ENCODE data around the gene ADORA1. TPM values are rescaled to one million over a fixed set of nuclear protein-coding genes. Genes with fewer than 3 reads are reported as not detected.

ADORA1 gene
- polyA plus RNA-seq, 3 donors: 0.13 to 1.1 TPM; not detected in 1

DNA sequence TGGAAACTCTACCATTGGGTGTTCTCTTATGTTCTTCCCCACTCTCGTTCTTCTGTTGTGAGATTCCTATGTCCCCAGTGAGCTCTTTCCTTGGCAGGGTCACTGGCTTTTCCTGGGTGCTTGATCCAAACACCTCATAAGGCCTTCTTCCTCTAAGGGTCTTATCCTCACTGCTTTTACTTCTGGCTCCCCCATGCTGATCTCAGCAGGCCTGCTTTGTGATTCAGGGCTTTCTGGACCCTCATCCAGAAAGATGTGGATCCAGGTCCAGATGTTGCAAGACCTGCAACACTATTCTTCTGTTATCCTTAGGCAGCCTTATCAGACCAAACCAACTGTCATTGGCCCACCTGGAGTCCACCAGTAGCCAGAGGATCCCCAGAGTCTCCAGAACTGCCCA, 30.5 kb upstream of the ADORA1 start:
- Histone ChIP-seq H3K27me3 (ENCODE audit: control insufficient read depth in 2 of 2, insufficient read depth in 2 of 2, low read length in 2 of 2) (no peaks in the 10 kb centered on the region), H3K9ac (ENCODE audit: insufficient read depth, low read length, poor library complexity, severe bottlenecking) (no peak overlapping the region), H2AFZ (ENCODE audit: insufficient read depth, low read depth, low read length, poor library complexity, severe bottlenecking) (no peak overlapping the region), H3K4me1 (ENCODE audit: control insufficient read depth in 1 of 2, insufficient read depth in 2 of 2, low read length in 2 of 2) (no peaks in the 10 kb centered on the region), H3K9me3 (replicated peaks in 1 of 2; ENCODE audit: control insufficient read depth in 1 of 2, insufficient read depth in 1 of 2, low read length in 2 of 2) (peaks cover 13 to 26% of the 10 kb centered on the region in 2 donors), H3K4me2 (replicated peaks; ENCODE audit: extremely low read depth, low read length, poor library complexity, severe bottlenecking) (no peak overlapping the region), H4K20me1 (ENCODE audit: insufficient read depth, low read length) (no peaks in the 10 kb centered on the region), H3K27ac (ENCODE audit: low read depth in 1 of 2, low read length in 2 of 2) (no peak overlapping the region), H3K79me2 (ENCODE audit: insufficient read depth, low read length) (no peaks in the 10 kb centered on the region), H3K36me3 (replicated peaks in 1 of 2; ENCODE audit: control insufficient read depth in 1 of 2, insufficient read depth in 2 of 2, low read length in 2 of 2) (no peaks in the 10 kb centered on the region), H3K4me3 (replicated peaks in 1 of 3; ENCODE audit: low read depth in 2 of 3, low read length in 3 of 3) (no peak overlapping the region)
- H3K27me3 Mint-ChIP-seq (ENCODE audit: low read depth in 3 of 3): peaks cover 7 to 18% (median 8%) of the 10 kb centered on the region in 3 donors
- no peak overlapping the region for H3K27ac Mint-ChIP-seq
- TF ChIP-seq, protein P1, sequence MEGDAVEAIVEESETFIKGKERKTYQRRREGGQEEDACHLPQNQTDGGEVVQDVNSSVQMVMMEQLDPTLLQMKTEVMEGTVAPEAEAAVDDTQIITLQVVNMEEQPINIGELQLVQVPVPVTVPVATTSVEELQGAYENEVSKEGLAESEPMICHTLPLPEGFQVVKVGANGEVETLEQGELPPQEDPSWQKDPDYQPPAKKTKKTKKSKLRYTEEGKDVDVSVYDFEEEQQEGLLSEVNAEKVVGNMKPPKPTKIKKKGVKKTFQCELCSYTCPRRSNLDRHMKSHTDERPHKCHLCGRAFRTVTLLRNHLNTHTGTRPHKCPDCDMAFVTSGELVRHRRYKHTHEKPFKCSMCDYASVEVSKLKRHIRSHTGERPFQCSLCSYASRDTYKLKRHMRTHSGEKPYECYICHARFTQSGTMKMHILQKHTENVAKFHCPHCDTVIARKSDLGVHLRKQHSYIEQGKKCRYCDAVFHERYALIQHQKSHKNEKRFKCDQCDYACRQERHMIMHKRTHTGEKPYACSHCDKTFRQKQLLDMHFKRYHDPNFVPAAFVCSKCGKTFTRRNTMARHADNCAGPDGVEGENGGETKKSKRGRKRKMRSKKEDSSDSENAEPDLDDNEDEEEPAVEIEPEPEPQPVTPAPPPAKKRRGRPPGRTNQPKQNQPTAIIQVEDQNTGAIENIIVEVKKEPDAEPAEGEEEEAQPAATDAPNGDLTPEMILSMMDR (IDR thresholded peaks at IDR 0.05): no peak
- no peak for DNase-seq
- no peaks in the 10 kb centered on the region for H3K36me3 Mint-ChIP-seq
- WGBS (ENCODE audit: insufficient coverage): 100% methylated on average over 1 of the region's 1 CpG
- no peak overlapping the region for H3K4me3 Mint-ChIP-seq
- H3K4me1 Mint-ChIP-seq: peaks cover 8% of the 10 kb centered on the region
- H3K9me3 Mint-ChIP-seq: peaks cover 28 to 41% (median 34%) of the 10 kb centered on the region in 7 donors
- intact Hi-C loops (cut with micrococcal nuclease): no loop called here

DNA sequence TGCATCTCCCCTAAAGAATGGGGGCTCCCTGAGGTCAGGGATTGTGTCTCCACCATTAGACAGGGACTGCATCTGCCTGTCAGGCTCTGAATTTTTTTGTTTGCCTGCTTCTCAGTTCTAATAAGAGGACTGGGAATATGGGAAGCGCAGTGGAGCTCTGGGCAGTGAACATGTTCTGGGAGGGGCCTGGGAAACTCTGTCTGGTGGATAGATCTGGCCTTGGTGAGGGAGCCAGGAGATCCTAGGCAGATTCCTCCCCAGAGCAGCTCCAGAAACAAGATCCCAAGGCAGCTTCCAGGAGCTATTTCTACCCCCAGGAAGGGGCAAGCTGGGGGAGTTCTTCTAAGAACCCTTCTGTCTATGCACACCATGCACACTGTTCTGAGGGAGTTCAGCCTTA, 29.1 kb upstream of the ADORA1 start:
- Histone ChIP-seq H4K20me1 (ENCODE audit: insufficient read depth, low read length) (no peaks in the 10 kb centered on the region), H3K36me3 (replicated peaks in 1 of 2; ENCODE audit: control insufficient read depth in 1 of 2, insufficient read depth in 2 of 2, low read length in 2 of 2) (no peaks in the 10 kb centered on the region), H3K79me2 (ENCODE audit: insufficient read depth, low read length) (no peaks in the 10 kb centered on the region), H3K27me3 (ENCODE audit: control insufficient read depth in 2 of 2, insufficient read depth in 2 of 2, low read length in 2 of 2) (no peaks in the 10 kb centered on the region), H3K9ac (ENCODE audit: insufficient read depth, low read length, poor library complexity, severe bottlenecking) (no peak overlapping the region), H2AFZ (ENCODE audit: insufficient read depth, low read depth, low read length, poor library complexity, severe bottlenecking) (no peak overlapping the region), H3K4me2 (replicated peaks; ENCODE audit: extremely low read depth, low read length, poor library complexity, severe bottlenecking) (no peak overlapping the region), H3K9me3 (replicated peaks in 1 of 2; ENCODE audit: control insufficient read depth in 1 of 2, insufficient read depth in 1 of 2, low read length in 2 of 2) (peaks cover 13 to 26% of the 10 kb centered on the region in 2 donors), H3K27ac (ENCODE audit: low read depth in 1 of 2, low read length in 2 of 2) (no peak overlapping the region), H3K4me3 (replicated peaks in 1 of 3; ENCODE audit: low read depth in 2 of 3, low read length in 3 of 3) (no peak overlapping the region), H3K4me1 (ENCODE audit: control insufficient read depth in 1 of 2, insufficient read depth in 2 of 2, low read length in 2 of 2) (peaks cover 0 to 3% of the 10 kb centered on the region in 2 donors)
- TF ChIP-seq, protein P1 (IDR thresholded peaks at IDR 0.05): no peak
- Mint-ChIP-seq H3K27me3 (ENCODE audit: low read depth in 3 of 3) (peaks cover 3 to 12% (median 6%) of the 10 kb centered on the region in 3 donors), H3K4me3 (peak overlapping the region in 1 of 2 donors; percentile 22), H3K4me1 (peaks cover 20% of the 10 kb centered on the region), H3K27ac (no peak overlapping the region), H3K36me3 (no peaks in the 10 kb centered on the region), H3K9me3 (peaks cover 24 to 36% (median 32%) of the 10 kb centered on the region in 7 donors)
- DNase-seq: no peak
- WGBS (ENCODE audit: insufficient coverage): 100% methylated on average over 1 of the region's 1 CpG
- intact Hi-C loops (cut with micrococcal nuclease): no loop called here

Measured in CD14-positive monocyte (primary cell).